T1000 (cell line): ENCODE measurements around the gene TMEM204.
"Not testable (repeated sequence)": the region's sequence is repeated elsewhere in the genome, so short reads cannot be mapped to it uniquely, and the experiment has no call there.

ENCODE experiments used
- DNase-seq: peaks from one replicate; lab custom pipeline; 2025; ENCODE audit warnings: mixed read lengths; lab: John Stamatoyannopoulos, UW

Gene TMEM204

DNA sequence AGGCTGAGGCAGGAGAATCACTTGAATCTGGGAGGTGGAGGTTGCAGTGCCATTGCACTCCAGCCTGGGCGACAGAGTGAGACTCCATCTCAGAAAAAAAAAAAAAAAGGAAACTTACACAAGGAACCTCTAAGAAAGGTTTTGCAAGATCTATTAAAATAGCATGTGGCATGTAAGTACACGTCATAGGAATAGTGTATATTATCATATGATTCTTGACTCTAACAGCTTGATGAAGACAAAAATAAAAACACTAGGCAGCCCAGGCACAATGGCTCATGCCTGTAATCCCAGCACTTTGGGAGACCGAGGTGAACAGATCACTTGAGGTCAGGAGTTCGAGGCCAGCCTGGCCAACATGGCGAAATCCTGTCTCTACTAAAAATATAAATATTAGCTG, 62.0 kb downstream of the TMEM204 start:
- DNase-seq, result not testable (repeated sequence)

DNA sequence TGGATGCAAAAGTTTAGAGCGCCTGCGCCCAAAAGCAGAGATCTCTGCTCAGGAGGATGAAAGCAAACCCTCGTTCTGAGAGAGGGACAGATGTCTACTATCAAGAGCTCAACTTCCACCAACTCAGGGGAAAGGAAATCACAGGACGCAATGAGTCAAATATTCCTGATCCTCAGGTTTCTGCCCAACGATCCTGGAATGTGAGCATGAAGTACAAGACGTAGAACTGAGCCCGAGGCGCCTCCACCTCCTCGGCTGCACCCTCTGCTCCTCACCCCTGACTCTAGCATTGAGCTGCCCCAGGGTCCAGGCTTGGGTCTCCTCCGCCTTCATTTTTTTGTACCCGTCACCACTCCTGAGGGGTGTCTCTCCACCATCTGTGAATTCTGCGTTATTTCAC, 63.0 kb downstream of the TMEM204 start:
- no peak for DNase-seq

DNA sequence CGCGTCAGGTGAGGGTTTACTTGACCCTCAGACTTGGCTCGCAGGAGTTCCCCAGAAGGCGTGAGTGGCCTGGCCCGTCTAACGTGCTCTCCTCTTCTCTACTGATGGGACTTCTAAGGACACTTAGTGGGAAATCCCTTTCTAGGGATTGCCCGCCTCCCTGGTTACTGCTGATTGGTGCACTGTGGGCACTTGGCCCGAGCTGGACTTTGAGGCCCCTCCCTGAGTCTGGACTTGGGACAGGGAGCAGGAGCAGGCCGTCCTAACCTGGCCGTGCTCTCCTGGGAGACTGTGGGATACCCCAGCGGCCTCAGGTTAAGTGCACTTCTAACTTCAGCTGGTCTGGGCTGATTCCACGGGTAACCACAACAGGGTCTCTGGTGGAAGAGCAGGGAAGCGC, 63.7 kb downstream of the TMEM204 start:
- DNase-seq, result no peak

DNA sequence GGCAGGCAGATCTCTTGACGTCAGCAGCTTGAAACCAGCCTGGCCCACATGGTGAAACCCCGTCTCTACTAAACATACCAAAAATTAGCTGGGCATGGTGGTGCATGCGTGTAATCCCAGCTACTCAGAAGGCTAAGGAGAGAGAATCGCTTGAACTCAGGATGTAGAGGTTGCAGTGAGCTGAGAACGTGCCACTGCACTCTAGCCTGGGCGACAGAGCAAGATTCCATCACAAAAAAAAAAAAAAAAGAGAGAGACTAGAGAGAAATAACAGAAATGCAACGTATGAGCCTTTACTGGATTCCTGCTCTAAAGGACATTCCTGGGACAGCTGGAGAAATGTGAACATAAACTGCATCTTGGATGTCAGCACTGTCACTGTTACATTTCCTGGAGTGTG, 67.6 kb downstream of the TMEM204 start:
- DNase-seq, result no peak

DNA sequence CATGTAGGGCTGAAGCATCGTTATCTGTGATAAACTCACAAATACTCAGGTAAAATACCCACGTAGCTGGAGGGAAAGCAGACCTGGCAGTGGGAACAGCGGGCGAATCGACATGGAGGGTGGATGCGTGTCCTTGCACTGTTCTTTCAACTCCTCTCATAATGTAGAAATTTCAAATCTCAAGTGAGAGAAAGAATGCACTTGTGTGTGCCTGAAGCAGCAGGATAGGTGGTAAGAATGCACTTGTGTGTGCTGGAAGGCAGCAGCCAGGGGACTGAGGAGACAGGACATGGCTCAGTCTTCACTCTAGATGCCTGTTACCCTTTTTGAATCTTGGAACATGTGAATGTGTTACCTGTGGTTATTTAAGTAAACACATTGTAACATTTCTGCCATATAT, 68.0 kb downstream of the TMEM204 start:
- no peak for DNase-seq

DNA sequence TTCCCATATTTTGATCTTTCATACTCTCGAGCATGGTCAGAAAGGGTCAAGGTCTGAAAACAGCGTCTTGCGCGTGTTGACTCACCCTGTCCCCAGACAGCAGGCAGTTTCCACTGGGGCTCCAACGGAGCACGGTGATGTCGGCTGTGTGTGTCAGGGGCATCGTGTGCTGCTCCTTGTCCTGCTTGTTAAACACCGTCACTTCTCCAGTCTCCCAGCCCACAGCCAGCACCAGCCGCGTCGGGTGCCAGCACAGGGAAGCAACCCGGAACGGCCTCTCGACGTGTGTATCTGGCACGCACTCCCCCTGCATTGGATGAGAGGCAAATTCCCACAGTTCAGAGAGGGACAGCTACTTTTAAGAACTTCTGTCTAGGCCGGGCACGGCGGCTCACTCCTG, 68.8 kb downstream of the TMEM204 start:
- DNase-seq, result no peak
